ENCODE results near the gene CNBP. TPM values are rescaled to one million over a fixed set of nuclear protein-coding genes. Genes with fewer than 3 reads are reported as not detected.

The CNBP gene
- total and polyA plus RNA-seq, 9 of the 15 experiments (the other 6 are each of a cell fraction or from before 2014, with no cell fraction given): 284 to 717 (median 412) TPM

GRCh38 chr3:129173206-129173605, 10.5 kb downstream of the CNBP start:
- peaks cover 87% of the 10 kb centered on the region for H3K36me3 ChIP-seq (ENCODE audit: control insufficient read depth, insufficient read depth, low read length)

DNA sequence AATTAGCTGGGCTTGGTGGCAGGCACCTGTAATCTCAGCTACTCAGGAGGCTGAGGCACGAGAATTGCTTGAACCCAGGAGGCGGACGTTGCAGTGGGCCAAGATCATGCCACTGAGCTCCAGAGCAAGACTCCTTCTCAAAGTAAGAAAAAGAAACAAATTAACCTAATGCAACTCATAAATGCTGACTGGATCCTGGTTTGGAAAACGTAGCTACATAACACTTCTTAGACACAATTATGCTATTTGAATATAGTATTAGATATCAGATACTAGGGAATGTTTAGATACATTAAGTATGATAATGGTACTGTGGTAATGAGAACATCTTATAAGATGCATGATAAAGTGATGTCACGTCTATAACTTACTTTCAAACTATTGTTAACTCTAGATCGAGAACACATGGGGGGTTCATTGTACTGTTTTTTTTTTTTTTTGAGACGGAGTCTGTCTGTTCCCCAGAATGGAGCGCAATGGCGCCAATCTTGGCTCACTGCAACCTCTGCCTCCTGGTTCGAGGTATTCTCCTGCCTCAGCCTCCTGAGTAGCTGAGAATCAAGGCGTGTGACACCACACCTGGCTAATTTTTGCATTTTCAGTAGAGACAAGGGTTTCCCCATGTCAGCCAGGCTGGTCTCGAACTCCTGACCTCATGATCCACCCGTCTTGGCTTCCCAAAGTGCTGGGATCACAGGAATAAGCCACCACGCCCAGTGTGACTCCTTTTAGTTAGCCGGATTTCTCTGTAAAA, 16.9 kb downstream of the CNBP start:
- intact Hi-C loops (cut with micrococcal nuclease) (no loop called here), in situ Hi-C loops (cut with MboI) (no loop called here)
- ATAC-seq: no peak
- 0 out of 2 replicates have a peak, but pooled peaks have one; percentile 39 for TF ChIP-seq ZBTB33 (CRISPR knock-in tag; IDR thresholded peaks at IDR 0.05)
- TF ChIP-seq POLR2B (IDR thresholded peaks at IDR 0.05; ENCODE audit: low read depth, partially characterized antibody): peak; percentile 32
- TF ChIP-seq POLR2A (conservative IDR thresholded peaks at IDR 0.05): peak; percentile 52; the same call in 1 of the 2 replicates
- TF ChIP-seq SUPT5H (IDR thresholded peaks at IDR 0.05): peak; percentile 25; the same call in 1 of the 2 replicates
- TF ChIP-seq POLR2AphosphoS2 (IDR thresholded peaks at IDR 0.05; ENCODE audit: low read length): 0 out of 2 replicates have a peak, but pooled peaks have one; percentile 15
- TF ChIP-seq RAD51 (IDR thresholded peaks at IDR 0.05; ENCODE audit: borderline replicate concordance, low read depth): no peak
- Histone ChIP-seq H3K79me2 (ENCODE audit: control insufficient read depth, insufficient read depth, low read length) (peaks cover 25% of the 10 kb centered on the region), H2AFZ (ENCODE audit: low read depth, low read length) (no peak overlapping the region), H3K4me2 (ENCODE audit: insufficient read depth, low read length) (no peak overlapping the region), H4K20me1 (replicated peaks; ENCODE audit: control insufficient read depth, insufficient read depth, low read length) (no peaks in the 10 kb centered on the region), H3K27ac (ENCODE audit: extremely low read depth, low read depth, low read length) (no peak overlapping the region), H3K4me1 (replicated peaks in 1 of 2; ENCODE audit: control insufficient read depth in 2 of 2, insufficient read depth in 2 of 2, low read length in 2 of 2) (peaks cover 0 to 6% of the 10 kb centered on the region in 2 experiments; a peak in 3 of 5 replicates), H3K4me3 (no peak overlapping the region), H3K9ac (ENCODE audit: insufficient read depth in 1 of 2, low read depth in 2 of 2, low read length in 2 of 2) (no peak overlapping the region), H3K36me3 (ENCODE audit: control insufficient read depth, insufficient read depth, low read length) (peaks cover 47% of the 10 kb centered on the region), H3K9me1 (ENCODE audit: control insufficient read depth, insufficient read depth, low read length) (no peaks in the 10 kb centered on the region), H3K9me3 (replicated peaks; ENCODE audit: control insufficient read depth, insufficient read depth, low read depth, low read length) (no peaks in the 10 kb centered on the region), H3K27me3 (ENCODE audit: control insufficient read depth in 2 of 2, insufficient read depth in 2 of 2, low read length in 2 of 2) (no peaks in the 10 kb centered on the region)
- WGBS (ENCODE audit: insufficient coverage, low coverage, missing lambda C conversion rate): 88% methylated on average over 15 of the region's 15 CpGs
- no TSS peak for BruUV-seq (replicated peaks)
- FAIRE-seq: no peak
- POLR2A ChIA-PET: interaction anchor here (1.2 to 1.9 kb wide), 2 partner anchors 10 to 78 kb away, joined by 3 to 7 read pairs; no protein-coding TSS in a partner anchor
- no peak for DNase-seq (ENCODE audit: extremely low read depth in 1 of 4, low spot score in 3 of 4)
- CTCF ChIA-PET (ENCODE audit: low intra/inter-chr PET ratio): no interaction called here

More at GRCh38 chr3:129173206-129173605, 10.5 kb downstream of the CNBP start:
- Histone ChIP-seq H4K20me1 (replicated peaks; ENCODE audit: control insufficient read depth, insufficient read depth, low read length) (peaks cover 35% of the 10 kb centered on the region), H3K4me2 (ENCODE audit: insufficient read depth, low read length) (no peak overlapping the region), H3K27me3 (ENCODE audit: control insufficient read depth in 2 of 2, insufficient read depth in 2 of 2, low read length in 2 of 2) (no peaks in the 10 kb centered on the region), H3K9ac (ENCODE audit: insufficient read depth in 1 of 2, low read depth in 2 of 2, low read length in 2 of 2) (no peak overlapping the region), H3K9me1 (ENCODE audit: control insufficient read depth, insufficient read depth, low read length) (peaks cover 2% of the 10 kb centered on the region), H3K79me2 (ENCODE audit: control insufficient read depth, insufficient read depth, low read length) (peaks cover 79% of the 10 kb centered on the region), H3K4me3 (no peak overlapping the region), H3K9me3 (replicated peaks; ENCODE audit: control insufficient read depth, insufficient read depth, low read depth, low read length) (no peaks in the 10 kb centered on the region), H3K27ac (ENCODE audit: extremely low read depth, low read depth, low read length) (no peak overlapping the region), H2AFZ (ENCODE audit: low read depth, low read length) (no peak overlapping the region), H3K4me1 (replicated peaks in 1 of 2; ENCODE audit: control insufficient read depth in 2 of 2, insufficient read depth in 2 of 2, low read length in 2 of 2) (peaks cover 0 to 7% of the 10 kb centered on the region in 2 experiments; a peak in 3 of 5 replicates)
- WGBS (ENCODE audit: insufficient coverage, low coverage, missing lambda C conversion rate): 59% methylated on average over 2 of the region's 2 CpGs
- ATAC-seq (no peak), DNase-seq (ENCODE audit: extremely low read depth in 1 of 4, low spot score in 3 of 4) (no peak), FAIRE-seq (no peak)
- POLR2A ChIA-PET: interaction anchor here (1.0 kb wide), 2 partner anchors 12 to 24 kb away, joined by 3 to 4 read pairs; no protein-coding TSS in a partner anchor
- no peak for TF ChIP-seq RBM22 (IDR thresholded peaks at IDR 0.05; ENCODE audit: low read depth, low read length, poor library complexity, severe bottlenecking)
- TF ChIP-seq BMI1 (IDR thresholded peaks at IDR 0.05; ENCODE audit: low read length): no peak
- no peak for TF ChIP-seq HMG20A (CRISPR knock-in tag; conservative IDR thresholded peaks at IDR 0.05)
- no peak for TF ChIP-seq CREBBP (IDR thresholded peaks at IDR 0.05; ENCODE audit: low read depth, low read length)
- TF ChIP-seq ZFP30 (CRISPR knock-in tag; IDR thresholded peaks at IDR 0.05; ENCODE audit: borderline replicate concordance): no peak
- no peak for TF ChIP-seq TARDBP (IDR thresholded peaks at IDR 0.05)
- no peak for TF ChIP-seq CXXC5 (CRISPR knock-in tag; IDR thresholded peaks at IDR 0.05)
- no peak for TF ChIP-seq ZKSCAN1 (IDR thresholded peaks at IDR 0.05; ENCODE audit: low read depth, low read length)
- CTCF ChIA-PET (ENCODE audit: low intra/inter-chr PET ratio): no interaction called here
- in situ Hi-C loops (cut with MboI): no loop called here
- intact Hi-C loops (cut with micrococcal nuclease): no loop called here
- no TSS peak for BruUV-seq (replicated peaks)

All from K562 (cell line).